ENCODE data around the gene ATP5PO. TPM values are rescaled to one million over a fixed set of nuclear protein-coding genes. Genes with fewer than 3 reads are reported as not detected.

Gene ATP5PO
- polyA plus RNA-seq, 1 donor (not counting 4 experiments of a cell fraction or from before 2014, with no cell fraction given): 359 TPM

GRCh38 chr21:33949516-33950430 is 34.2 kb upstream of the ATP5PO start:
- TF ChIP-seq EZH2 (IDR thresholded peaks at IDR 0.05; ENCODE audit: low read length): no peak
- no peak for TF ChIP-seq CTCF (optimal IDR thresholded peaks at IDR 0.05 in 1 of 3, IDR thresholded peaks at IDR 0.05 in 1 of 3, conservative IDR thresholded peaks at IDR 0.05 in 1 of 3; ENCODE audit: extremely low read depth in 1 of 3, insufficient read depth in 2 of 3, low read length in 3 of 3)
- H3K79me2 ChIP-seq (ENCODE audit: control insufficient read depth, insufficient read depth, low read length): no peaks in the 10 kb centered on the region
- H3K9me3 ChIP-seq (ENCODE audit: control insufficient read depth, low read depth, low read length): no peaks in the 10 kb centered on the region
- FAIRE-seq (no peak), DNase-seq (ENCODE audit: low read depth, low spot score) (no peak)
- H4K20me1 ChIP-seq (ENCODE audit: control insufficient read depth, extremely low read depth, insufficient read depth, low read length): no peaks in the 10 kb centered on the region
- no peaks in the 10 kb centered on the region for H3K27me3 ChIP-seq (ENCODE audit: control insufficient read depth, extremely low read depth, insufficient read depth, low read length)
- H3K9me1 ChIP-seq (ENCODE audit: control insufficient read depth, extremely low read depth, insufficient read depth, low read length): no peaks in the 10 kb centered on the region
- dilution Hi-C loops (cut with MboI; ENCODE audit: extremely low pct_ligation_motif_present, low sequenced_read_pairs): no loop called here
- H3K4me3 ChIP-seq (ENCODE audit: control insufficient read depth in 2 of 3, extremely low read depth in 1 of 3, insufficient read depth in 2 of 3, low read depth in 1 of 3, low read length in 3 of 3): no peak overlapping the region
- H3K4me2 ChIP-seq (ENCODE audit: control insufficient read depth, extremely low read depth, insufficient read depth, low read depth, low read length): no peak overlapping the region
- peaks cover 25% of the 10 kb centered on the region for H3K4me1 ChIP-seq (ENCODE audit: control insufficient read depth, extremely low read depth, insufficient read depth, low read length)
- no peak overlapping the region for H2AFZ ChIP-seq (ENCODE audit: control insufficient read depth, low read length)
- H3K9ac ChIP-seq (ENCODE audit: control insufficient read depth, extremely low read depth, insufficient read depth, low read length): no peak overlapping the region
- H3K27ac ChIP-seq (ENCODE audit: control insufficient read depth, insufficient read depth, low read length): no peak overlapping the region
- H3K36me3 ChIP-seq (ENCODE audit: control insufficient read depth in 2 of 2, extremely low read depth in 1 of 2, insufficient read depth in 2 of 2, low read length in 2 of 2): no peaks in the 10 kb centered on the region

- FAIRE-seq (no peak), DNase-seq (ENCODE audit: low read depth, low spot score) (no peak)
- Histone ChIP-seq H2AFZ (ENCODE audit: control insufficient read depth, low read length) (peak overlapping the region; percentile 69), H3K27ac (ENCODE audit: control insufficient read depth, insufficient read depth, low read length) (peak overlapping the region; percentile 88), H3K27me3 (ENCODE audit: control insufficient read depth, extremely low read depth, insufficient read depth, low read length) (no peaks in the 10 kb centered on the region), H3K9me3 (ENCODE audit: control insufficient read depth, low read depth, low read length) (no peaks in the 10 kb centered on the region), H3K9ac (ENCODE audit: control insufficient read depth, extremely low read depth, insufficient read depth, low read length) (peak overlapping the region; percentile 69), H4K20me1 (ENCODE audit: control insufficient read depth, extremely low read depth, insufficient read depth, low read length) (no peaks in the 10 kb centered on the region), H3K9me1 (ENCODE audit: control insufficient read depth, extremely low read depth, insufficient read depth, low read length) (no peaks in the 10 kb centered on the region), H3K79me2 (ENCODE audit: control insufficient read depth, insufficient read depth, low read length) (no peaks in the 10 kb centered on the region), H3K4me3 (ENCODE audit: control insufficient read depth in 2 of 3, extremely low read depth in 1 of 3, insufficient read depth in 2 of 3, low read depth in 1 of 3, low read length in 3 of 3) (no peak overlapping the region), H3K4me2 (ENCODE audit: control insufficient read depth, extremely low read depth, insufficient read depth, low read depth, low read length) (peak overlapping the region; percentile 79), H3K4me1 (ENCODE audit: control insufficient read depth, extremely low read depth, insufficient read depth, low read length) (peaks cover 25% of the 10 kb centered on the region), H3K36me3 (ENCODE audit: control insufficient read depth in 2 of 2, extremely low read depth in 1 of 2, insufficient read depth in 2 of 2, low read length in 2 of 2) (no peaks in the 10 kb centered on the region)
- dilution Hi-C loops (cut with MboI; ENCODE audit: extremely low pct_ligation_motif_present, low sequenced_read_pairs): no loop called here
- TF ChIP-seq EZH2 (IDR thresholded peaks at IDR 0.05; ENCODE audit: low read length) (no peak), CTCF (optimal IDR thresholded peaks at IDR 0.05 in 1 of 3, IDR thresholded peaks at IDR 0.05 in 1 of 3, conservative IDR thresholded peaks at IDR 0.05 in 1 of 3; ENCODE audit: extremely low read depth in 1 of 3, insufficient read depth in 2 of 3, low read length in 3 of 3) (no peak)
Observed at GRCh38 chr21:33948951-33949444, 33.4 kb upstream of the ATP5PO start.
